HG03103 (cell line): ENCODE data around the gene ADAMTS5.

Experiments used
- ATAC-seq: cut with Tn5 transposase; IDR thresholded peaks from one replicate; pipeline ENCODE4 v1.9.1; 2021; ENCODE audit warnings: low read depth; ENCODE audit not compliant: unreplicated experiment

Gene ADAMTS5

GRCh38 chr21:26967062-26967913, at the start of gene ADAMTS5:
Gene ADAMTS5 (minus strand): TSS chr21:26967088. CDS start chr21:26966391, 697 bp downstream.
- ATAC-seq, result no peak

- no peak for ATAC-seq
Observed at GRCh38 chr21:27001526-27001925, 34.6 kb upstream of the ADAMTS5 start.

GRCh38 chr21:26983576-26983975, 16.7 kb upstream of the ADAMTS5 start:
- no peak for ATAC-seq

- ATAC-seq, result no peak
Observed at GRCh38 chr21:26982767-26983166, 15.9 kb upstream of the ADAMTS5 start.

GRCh38 chr21:26977746-26978145, 10.9 kb upstream of the ADAMTS5 start:
- ATAC-seq, result no peak

GRCh38 chr21:26973226-26973625, 6.3 kb upstream of the ADAMTS5 start:
- no peak for ATAC-seq

- ATAC-seq, result no peak
Observed at GRCh38 chr21:26972192-26972591, 5.3 kb upstream of the ADAMTS5 start.

GRCh38 chr21:26969971-26970725, 3.3 kb upstream of the ADAMTS5 start:
- ATAC-seq, result no peak

GRCh38 chr21:26966649-26967061, 233 bp downstream of the ADAMTS5 start:
- no peak for ATAC-seq

- ATAC-seq, result no peak
Observed at GRCh38 chr21:26965907-26966581, 844 bp downstream of the ADAMTS5 start.

- ATAC-seq, result no peak
Observed at GRCh38 chr21:26965040-26965906, 1.6 kb downstream of the ADAMTS5 start.

- ATAC-seq, result no peak
Observed at GRCh38 chr21:26964170-26964778, 2.6 kb downstream of the ADAMTS5 start.

GRCh38 chr21:26962621-26963181, 4.2 kb downstream of the ADAMTS5 start:
- ATAC-seq, result no peak

GRCh38 chr21:26961698-26962097, 5.2 kb downstream of the ADAMTS5 start:
- no peak for ATAC-seq

GRCh38 chr21:26958788-26959187, 8.1 kb downstream of the ADAMTS5 start:
- ATAC-seq, result no peak

- no peak for ATAC-seq
Observed at GRCh38 chr21:26956813-26957212, 10.1 kb downstream of the ADAMTS5 start.

- ATAC-seq, result no peak
Observed at GRCh38 chr21:26956216-26956615, 10.7 kb downstream of the ADAMTS5 start.

- no peak for ATAC-seq
Observed at GRCh38 chr21:26954662-26955121, 12.2 kb downstream of the ADAMTS5 start.

GRCh38 chr21:26952374-26953066, 14.4 kb downstream of the ADAMTS5 start:
- ATAC-seq, result no peak
